ENCODE data around the gene MACROD2. TPM values are rescaled to one million over a fixed set of nuclear protein-coding genes. Genes with fewer than 3 reads are reported as not detected.

MACROD2 gene
- total and polyA plus RNA-seq, 2 experiments from 2014 or later, result 2.8 to 4.3 TPM

GRCh38 chr20:14344746-14345145 lies 349.4 kb downstream of the MACROD2 start:
- Histone ChIP-seq H3K79me2 (replicated peaks; ENCODE audit: insufficient read depth) (no peaks in the 10 kb centered on the region), H3F3A (replicated peaks; ENCODE audit: low read depth) (no peaks in the 10 kb centered on the region), H3K36me3 (ENCODE audit: insufficient read depth) (no peaks in the 10 kb centered on the region), H3K4me3 (no peak overlapping the region), H3K27me3 (ENCODE audit: insufficient read depth) (no peaks in the 10 kb centered on the region), H3K4me1 (ENCODE audit: insufficient read depth) (0 out of 2 replicates have a peak, but pooled peaks cover 3% of the 10 kb centered on the region), H3K9me2 (ENCODE audit: insufficient read depth) (no peaks in the 10 kb centered on the region; the same call in 1 of the 2 replicates), H3K4me2 (no peak overlapping the region), H4K20me1 (replicated peaks; ENCODE audit: insufficient read depth) (no peaks in the 10 kb centered on the region), H3K27ac (ENCODE audit: low read depth) (no peak overlapping the region), H2AFZ (no peak overlapping the region)
- Mint-ChIP-seq H3K27me3 (ENCODE audit: insufficient read depth, low read depth, poor library complexity) (peaks cover 4% of the 10 kb centered on the region), H3K9me3 (no peaks in the 10 kb centered on the region), H3K4me3 (no peak overlapping the region), H3K27ac (no peak overlapping the region), H3K4me1 (peaks cover 7% of the 10 kb centered on the region; the same call in 2 of the 3 replicates), H3K36me3 (ENCODE audit: low read depth) (no peaks in the 10 kb centered on the region)
- TF ChIP-seq CTCF (conservative IDR thresholded peaks at IDR 0.05; ENCODE audit: low read depth in 2 of 2), result no peak
- no peak for TF ChIP-seq ZNF114 (CRISPR knock-in tag; IDR thresholded peaks at IDR 0.05)
- no peak for TF ChIP-seq POLR2AphosphoS5 (IDR thresholded peaks at IDR 0.05; ENCODE audit: low read depth)
- TF ChIP-seq, protein P1, sequence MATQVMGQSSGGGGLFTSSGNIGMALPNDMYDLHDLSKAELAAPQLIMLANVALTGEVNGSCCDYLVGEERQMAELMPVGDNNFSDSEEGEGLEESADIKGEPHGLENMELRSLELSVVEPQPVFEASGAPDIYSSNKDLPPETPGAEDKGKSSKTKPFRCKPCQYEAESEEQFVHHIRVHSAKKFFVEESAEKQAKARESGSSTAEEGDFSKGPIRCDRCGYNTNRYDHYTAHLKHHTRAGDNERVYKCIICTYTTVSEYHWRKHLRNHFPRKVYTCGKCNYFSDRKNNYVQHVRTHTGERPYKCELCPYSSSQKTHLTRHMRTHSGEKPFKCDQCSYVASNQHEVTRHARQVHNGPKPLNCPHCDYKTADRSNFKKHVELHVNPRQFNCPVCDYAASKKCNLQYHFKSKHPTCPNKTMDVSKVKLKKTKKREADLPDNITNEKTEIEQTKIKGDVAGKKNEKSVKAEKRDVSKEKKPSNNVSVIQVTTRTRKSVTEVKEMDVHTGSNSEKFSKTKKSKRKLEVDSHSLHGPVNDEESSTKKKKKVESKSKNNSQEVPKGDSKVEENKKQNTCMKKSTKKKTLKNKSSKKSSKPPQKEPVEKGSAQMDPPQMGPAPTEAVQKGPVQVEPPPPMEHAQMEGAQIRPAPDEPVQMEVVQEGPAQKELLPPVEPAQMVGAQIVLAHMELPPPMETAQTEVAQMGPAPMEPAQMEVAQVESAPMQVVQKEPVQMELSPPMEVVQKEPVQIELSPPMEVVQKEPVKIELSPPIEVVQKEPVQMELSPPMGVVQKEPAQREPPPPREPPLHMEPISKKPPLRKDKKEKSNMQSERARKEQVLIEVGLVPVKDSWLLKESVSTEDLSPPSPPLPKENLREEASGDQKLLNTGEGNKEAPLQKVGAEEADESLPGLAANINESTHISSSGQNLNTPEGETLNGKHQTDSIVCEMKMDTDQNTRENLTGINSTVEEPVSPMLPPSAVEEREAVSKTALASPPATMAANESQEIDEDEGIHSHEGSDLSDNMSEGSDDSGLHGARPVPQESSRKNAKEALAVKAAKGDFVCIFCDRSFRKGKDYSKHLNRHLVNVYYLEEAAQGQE (IDR thresholded peaks at IDR 0.05; ENCODE audit: unreplicated experiment), result no peak
- no peak for TF ChIP-seq EZH2phosphoT487 (IDR thresholded peaks at IDR 0.05; ENCODE audit: unreplicated experiment)
- no peak for TF ChIP-seq JUNB (IDR thresholded peaks at IDR 0.05; ENCODE audit: unreplicated experiment)
- no peak for TF ChIP-seq NANOG (IDR thresholded peaks at IDR 0.05; ENCODE audit: borderline replicate concordance)
- TF ChIP-seq STAT1 (IDR thresholded peaks at IDR 0.05; ENCODE audit: unreplicated experiment), result no peak
- no peak for TF ChIP-seq CREB1 (CRISPR knock-in tag; IDR thresholded peaks at IDR 0.05; ENCODE audit: low read depth)
- TF ChIP-seq, protein P2, sequence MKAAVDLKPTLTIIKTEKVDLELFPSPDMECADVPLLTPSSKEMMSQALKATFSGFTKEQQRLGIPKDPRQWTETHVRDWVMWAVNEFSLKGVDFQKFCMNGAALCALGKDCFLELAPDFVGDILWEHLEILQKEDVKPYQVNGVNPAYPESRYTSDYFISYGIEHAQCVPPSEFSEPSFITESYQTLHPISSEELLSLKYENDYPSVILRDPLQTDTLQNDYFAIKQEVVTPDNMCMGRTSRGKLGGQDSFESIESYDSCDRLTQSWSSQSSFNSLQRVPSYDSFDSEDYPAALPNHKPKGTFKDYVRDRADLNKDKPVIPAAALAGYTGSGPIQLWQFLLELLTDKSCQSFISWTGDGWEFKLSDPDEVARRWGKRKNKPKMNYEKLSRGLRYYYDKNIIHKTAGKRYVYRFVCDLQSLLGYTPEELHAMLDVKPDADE (IDR thresholded peaks at IDR 0.05), result no peak
- TF ChIP-seq, protein P3, sequence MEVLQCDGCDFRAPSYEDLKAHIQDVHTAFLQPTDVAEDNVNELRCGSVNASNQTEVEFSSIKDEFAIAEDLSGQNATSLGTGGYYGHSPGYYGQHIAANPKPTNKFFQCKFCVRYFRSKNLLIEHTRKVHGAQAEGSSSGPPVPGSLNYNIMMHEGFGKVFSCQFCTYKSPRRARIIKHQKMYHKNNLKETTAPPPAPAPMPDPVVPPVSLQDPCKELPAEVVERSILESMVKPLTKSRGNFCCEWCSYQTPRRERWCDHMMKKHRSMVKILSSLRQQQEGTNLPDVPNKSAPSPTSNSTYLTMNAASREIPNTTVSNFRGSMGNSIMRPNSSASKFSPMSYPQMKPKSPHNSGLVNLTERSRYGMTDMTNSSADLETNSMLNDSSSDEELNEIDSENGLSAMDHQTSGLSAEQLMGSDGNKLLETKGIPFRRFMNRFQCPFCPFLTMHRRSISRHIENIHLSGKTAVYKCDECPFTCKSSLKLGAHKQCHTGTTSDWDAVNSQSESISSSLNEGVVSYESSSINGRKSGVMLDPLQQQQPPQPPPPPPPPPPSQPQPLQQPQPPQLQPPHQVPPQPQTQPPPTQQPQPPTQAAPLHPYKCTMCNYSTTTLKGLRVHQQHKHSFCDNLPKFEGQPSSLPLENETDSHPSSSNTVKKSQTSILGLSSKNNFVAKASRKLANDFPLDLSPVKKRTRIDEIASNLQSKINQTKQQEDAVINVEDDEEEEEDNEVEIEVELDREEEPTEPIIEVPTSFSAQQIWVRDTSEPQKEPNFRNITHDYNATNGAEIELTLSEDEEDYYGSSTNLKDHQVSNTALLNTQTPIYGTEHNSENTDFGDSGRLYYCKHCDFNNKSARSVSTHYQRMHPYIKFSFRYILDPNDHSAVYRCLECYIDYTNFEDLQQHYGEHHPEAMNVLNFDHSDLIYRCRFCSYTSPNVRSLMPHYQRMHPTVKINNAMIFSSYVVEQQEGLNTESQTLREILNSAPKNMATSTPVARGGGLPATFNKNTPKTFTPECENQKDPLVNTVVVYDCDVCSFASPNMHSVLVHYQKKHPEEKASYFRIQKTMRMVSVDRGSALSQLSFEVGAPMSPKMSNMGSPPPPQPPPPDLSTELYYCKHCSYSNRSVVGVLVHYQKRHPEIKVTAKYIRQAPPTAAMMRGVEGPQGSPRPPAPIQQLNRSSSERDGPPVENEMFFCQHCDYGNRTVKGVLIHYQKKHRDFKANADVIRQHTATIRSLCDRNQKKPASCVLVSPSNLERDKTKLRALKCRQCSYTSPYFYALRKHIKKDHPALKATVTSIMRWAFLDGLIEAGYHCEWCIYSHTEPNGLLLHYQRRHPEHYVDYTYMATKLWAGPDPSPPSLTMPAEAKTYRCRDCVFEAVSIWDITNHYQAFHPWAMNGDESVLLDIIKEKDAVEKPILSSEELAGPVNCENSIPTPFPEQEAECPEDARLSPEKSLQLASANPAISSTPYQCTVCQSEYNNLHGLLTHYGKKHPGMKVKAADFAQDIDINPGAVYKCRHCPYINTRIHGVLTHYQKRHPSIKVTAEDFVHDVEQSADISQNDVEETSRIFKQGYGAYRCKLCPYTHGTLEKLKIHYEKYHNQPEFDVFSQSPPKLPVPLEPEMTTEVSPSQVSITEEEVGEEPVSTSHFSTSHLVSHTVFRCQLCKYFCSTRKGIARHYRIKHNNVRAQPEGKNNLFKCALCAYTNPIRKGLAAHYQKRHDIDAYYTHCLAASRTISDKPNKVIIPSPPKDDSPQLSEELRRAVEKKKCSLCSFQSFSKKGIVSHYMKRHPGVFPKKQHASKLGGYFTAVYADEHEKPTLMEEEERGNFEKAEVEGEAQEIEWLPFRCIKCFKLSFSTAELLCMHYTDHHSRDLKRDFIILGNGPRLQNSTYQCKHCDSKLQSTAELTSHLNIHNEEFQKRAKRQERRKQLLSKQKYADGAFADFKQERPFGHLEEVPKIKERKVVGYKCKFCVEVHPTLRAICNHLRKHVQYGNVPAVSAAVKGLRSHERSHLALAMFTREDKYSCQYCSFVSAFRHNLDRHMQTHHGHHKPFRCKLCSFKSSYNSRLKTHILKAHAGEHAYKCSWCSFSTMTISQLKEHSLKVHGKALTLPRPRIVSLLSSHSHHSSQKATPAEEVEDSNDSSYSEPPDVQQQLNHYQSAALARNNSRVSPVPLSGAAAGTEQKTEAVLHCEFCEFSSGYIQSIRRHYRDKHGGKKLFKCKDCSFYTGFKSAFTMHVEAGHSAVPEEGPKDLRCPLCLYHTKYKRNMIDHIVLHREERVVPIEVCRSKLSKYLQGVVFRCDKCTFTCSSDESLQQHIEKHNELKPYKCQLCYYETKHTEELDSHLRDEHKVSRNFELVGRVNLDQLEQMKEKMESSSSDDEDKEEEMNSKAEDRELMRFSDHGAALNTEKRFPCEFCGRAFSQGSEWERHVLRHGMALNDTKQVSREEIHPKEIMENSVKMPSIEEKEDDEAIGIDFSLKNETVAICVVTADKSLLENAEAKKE (CRISPR knock-in tag; IDR thresholded peaks at IDR 0.05), result no peak
- TF ChIP-seq EZH2 (IDR thresholded peaks at IDR 0.05; ENCODE audit: low read depth, unreplicated experiment), result no peak
- TF ChIP-seq ZNF331 (CRISPR knock-in tag; IDR thresholded peaks at IDR 0.05; ENCODE audit: low read depth), result no peak
- DNase-seq (ENCODE audit: low spot score) (no peak), ATAC-seq (no peak)

All from GM23338 (cell line).